RCC 7860 (cell line): ENCODE data around the gene S100A6.
A peak's percentile ranks its signal among the peaks of the same experiment; 100 is the strongest.
"Not testable (repeated sequence)": the region's sequence is repeated elsewhere in the genome, so short reads cannot be mapped to it uniquely, and the experiment has no call there.

Source experiments
- DNase-seq: peaks from one replicate; pipeline ENCODE4 v3.0.0-alpha.2; 2015; ENCODE audit warnings: low spot score
- FAIRE-seq: peaks from 2 replicates; lab custom pipeline; 2012; peaks lifted over from hg19 to GRCh38; lab: Jason Lieb, UNC

The S100A6 gene

GRCh38 chr1:153533689-153534201 lies 2.0 kb downstream of the S100A6 start:
- DNase-seq: peak; percentile 96

GRCh38 chr1:153532769-153533599 lies 2.8 kb downstream of the S100A6 start:
- DNase-seq (peak; percentile 30), FAIRE-seq (no peak)

More at GRCh38 chr1:153533689-153534201, 2.0 kb downstream of the S100A6 start:
- FAIRE-seq: peak; percentile 88

- no peak for FAIRE-seq
- no peak for DNase-seq
Measured at GRCh38 chr1:153532181-153532580, 3.6 kb downstream of the S100A6 start.

GRCh38 chr1:153531638-153532037 lies 4.2 kb downstream of the S100A6 start:
- DNase-seq (no peak), FAIRE-seq (no peak)

- FAIRE-seq: no peak
Measured at GRCh38 chr1:153527683-153528040, 8.1 kb downstream of the S100A6 start.

GRCh38 chr1:153527023-153527682 lies 8.6 kb downstream of the S100A6 start:
- no peak for FAIRE-seq
- no peak for DNase-seq

More at GRCh38 chr1:153527683-153528040, 8.1 kb downstream of the S100A6 start:
- no peak for DNase-seq

GRCh38 chr1:153526132-153526543 lies 9.7 kb downstream of the S100A6 start:
- no peak for DNase-seq
- no peak for FAIRE-seq

- DNase-seq (no peak), FAIRE-seq (no peak)
Measured at GRCh38 chr1:153525088-153525728, 10.6 kb downstream of the S100A6 start.

- FAIRE-seq, DNase-seq: not testable (repeated sequence)
Measured at GRCh38 chr1:153522353-153523048, 13.3 kb downstream of the S100A6 start.

GRCh38 chr1:153521808-153522207 lies 14.0 kb downstream of the S100A6 start:
- not testable (repeated sequence) for DNase-seq, FAIRE-seq

GRCh38 chr1:153520818-153521476 lies 14.8 kb downstream of the S100A6 start:
- FAIRE-seq: no peak
- DNase-seq: no peak

- DNase-seq, FAIRE-seq: not testable (repeated sequence)
Measured at GRCh38 chr1:153520137-153520691, 15.6 kb downstream of the S100A6 start.

GRCh38 chr1:153519242-153519641 lies 16.5 kb downstream of the S100A6 start:
- no peak for DNase-seq

GRCh38 chr1:153515504-153516394 lies 20.0 kb downstream of the S100A6 start:
- DNase-seq (no peak), FAIRE-seq (no peak)

More at GRCh38 chr1:153519242-153519641, 16.5 kb downstream of the S100A6 start:
- no peak for FAIRE-seq

GRCh38 chr1:153513666-153514065 lies 22.1 kb downstream of the S100A6 start:
- DNase-seq (no peak), FAIRE-seq (no peak)

GRCh38 chr1:153513023-153513422 lies 22.8 kb downstream of the S100A6 start:
- FAIRE-seq: no peak
- no peak for DNase-seq

GRCh38 chr1:153510984-153511410 lies 24.8 kb downstream of the S100A6 start:
- FAIRE-seq (peak; percentile 4), DNase-seq (peak; percentile 77)

GRCh38 chr1:153509729-153510354 lies 25.9 kb downstream of the S100A6 start:
- peak; percentile 25 for DNase-seq
- no peak for FAIRE-seq
